Measurements from ENCODE around the gene NFKB2.

Gene NFKB2

DNA sequence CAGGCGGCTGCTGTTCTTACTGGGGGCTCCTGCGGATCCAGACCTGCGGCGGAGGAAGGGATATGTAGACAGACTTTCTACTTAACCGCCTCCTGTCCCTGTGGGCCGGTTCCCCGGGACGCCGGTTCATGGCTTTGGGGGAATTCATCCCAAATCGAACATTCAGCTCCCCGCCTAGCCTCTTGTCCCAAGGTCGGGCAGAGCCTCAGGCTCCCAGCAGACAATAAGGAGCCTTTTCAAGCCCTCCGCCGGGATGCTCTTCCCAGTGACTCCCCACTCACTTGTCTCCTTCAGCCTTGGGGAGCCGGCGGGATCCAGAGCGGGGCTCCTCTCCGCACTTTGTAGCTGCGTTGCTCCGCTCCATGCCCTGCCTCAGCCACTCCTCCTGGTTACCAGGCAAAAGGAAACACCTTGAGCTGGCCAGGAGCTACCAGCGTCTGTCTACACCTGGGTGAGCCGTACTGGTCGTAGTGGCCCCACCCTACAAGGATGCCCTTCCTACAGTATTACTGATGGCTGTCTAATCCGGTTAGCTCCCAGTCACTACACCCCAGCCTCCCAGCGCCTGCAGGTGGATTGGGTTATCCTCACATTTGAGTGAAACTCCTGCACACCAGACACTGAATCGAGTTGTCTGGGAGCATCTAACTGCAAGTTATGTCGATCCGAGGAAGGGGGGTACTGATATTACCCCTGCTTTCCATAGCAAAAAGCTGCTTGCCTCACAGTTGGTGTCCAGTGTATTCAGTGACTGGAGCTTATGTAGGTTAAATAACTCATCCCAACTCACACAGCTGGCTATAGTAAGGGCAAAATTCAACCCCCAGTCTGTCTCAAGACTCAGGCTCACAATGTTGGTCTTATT, 55.8 kb downstream of the NFKB2 start, which contains the start of gene C10orf95:
Gene C10orf95, minus strand, starts transcription at position 439 of the 865 bp plus-strand sequence. CDS start 450 bp downstream, outside the sequence.
- DNase-seq (ENCODE audit: low read depth in 2 of 2), result no peak
